ENCODE results near the gene EHMT1.
"Not testable (repeated sequence)": the region's sequence is repeated elsewhere in the genome, so short reads cannot be mapped to it uniquely, and the experiment has no call there.

The EHMT1 gene

GRCh38 chr9:137778914-137779313 lies 160.1 kb downstream of the EHMT1 start:
- TF ChIP-seq, protein P1, sequence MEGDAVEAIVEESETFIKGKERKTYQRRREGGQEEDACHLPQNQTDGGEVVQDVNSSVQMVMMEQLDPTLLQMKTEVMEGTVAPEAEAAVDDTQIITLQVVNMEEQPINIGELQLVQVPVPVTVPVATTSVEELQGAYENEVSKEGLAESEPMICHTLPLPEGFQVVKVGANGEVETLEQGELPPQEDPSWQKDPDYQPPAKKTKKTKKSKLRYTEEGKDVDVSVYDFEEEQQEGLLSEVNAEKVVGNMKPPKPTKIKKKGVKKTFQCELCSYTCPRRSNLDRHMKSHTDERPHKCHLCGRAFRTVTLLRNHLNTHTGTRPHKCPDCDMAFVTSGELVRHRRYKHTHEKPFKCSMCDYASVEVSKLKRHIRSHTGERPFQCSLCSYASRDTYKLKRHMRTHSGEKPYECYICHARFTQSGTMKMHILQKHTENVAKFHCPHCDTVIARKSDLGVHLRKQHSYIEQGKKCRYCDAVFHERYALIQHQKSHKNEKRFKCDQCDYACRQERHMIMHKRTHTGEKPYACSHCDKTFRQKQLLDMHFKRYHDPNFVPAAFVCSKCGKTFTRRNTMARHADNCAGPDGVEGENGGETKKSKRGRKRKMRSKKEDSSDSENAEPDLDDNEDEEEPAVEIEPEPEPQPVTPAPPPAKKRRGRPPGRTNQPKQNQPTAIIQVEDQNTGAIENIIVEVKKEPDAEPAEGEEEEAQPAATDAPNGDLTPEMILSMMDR (IDR thresholded peaks at IDR 0.05; ENCODE audit: low read depth, low read length): no peak
- H3K4me3 ChIP-seq (ENCODE audit: low read depth, low read length): no peak overlapping the region

DNA sequence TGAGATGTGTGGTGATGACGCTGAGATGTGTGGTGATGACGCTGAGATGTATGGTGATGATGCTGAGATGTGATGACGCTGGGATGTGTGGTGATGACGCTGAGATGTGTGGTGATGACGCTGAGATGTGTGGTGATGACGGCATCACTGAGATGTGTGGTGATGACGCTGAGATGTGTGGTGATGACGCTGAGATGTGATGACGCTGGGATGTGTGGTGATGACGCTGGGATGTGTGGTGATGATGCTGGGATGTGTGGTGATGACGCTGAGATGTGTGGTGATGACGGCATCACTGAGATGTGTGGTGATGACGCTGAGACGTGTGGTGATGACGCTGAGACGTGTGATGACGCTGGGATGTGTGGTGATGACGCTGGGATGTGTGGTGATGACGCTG lies 161.2 kb downstream of the EHMT1 start:
- H3K4me3 ChIP-seq (ENCODE audit: low read depth, low read length): not testable (repeated sequence)

GRCh38 chr9:137781906-137782585 lies 163.2 kb downstream of the EHMT1 start:
- H3K4me3 ChIP-seq (ENCODE audit: low read depth, low read length): no peak overlapping the region
- TF ChIP-seq, protein P1 (IDR thresholded peaks at IDR 0.05; ENCODE audit: low read depth, low read length): no peak

GRCh38 chr9:137783521-137783920 lies 164.7 kb downstream of the EHMT1 start:
- no peak overlapping the region for H3K4me3 ChIP-seq (ENCODE audit: low read depth, low read length)
- TF ChIP-seq, protein P1 (IDR thresholded peaks at IDR 0.05; ENCODE audit: low read depth, low read length): no peak

GRCh38 chr9:137784046-137784445 lies 165.2 kb downstream of the EHMT1 start:
- H3K4me3 ChIP-seq (ENCODE audit: low read depth, low read length): no peak overlapping the region
- TF ChIP-seq, protein P1 (IDR thresholded peaks at IDR 0.05; ENCODE audit: low read depth, low read length): no peak

- H3K4me3 ChIP-seq (ENCODE audit: low read depth, low read length): no peak overlapping the region
- TF ChIP-seq, protein P1 (IDR thresholded peaks at IDR 0.05; ENCODE audit: low read depth, low read length): no peak
Measured at GRCh38 chr9:137784641-137785513, 166.1 kb downstream of the EHMT1 start.

GRCh38 chr9:137785704-137786161 lies 166.9 kb downstream of the EHMT1 start:
- TF ChIP-seq, protein P1 (IDR thresholded peaks at IDR 0.05; ENCODE audit: low read depth, low read length): no peak
- H3K4me3 ChIP-seq (ENCODE audit: low read depth, low read length): no peak overlapping the region
